Right lobe of liver (tissue), 6 donors: ENCODE measurements around the gene FRMPD4. TPM values are rescaled to one million over a fixed set of nuclear protein-coding genes. Genes with fewer than 3 reads are reported as not detected.
"Not testable (repeated sequence)": the region's sequence is repeated elsewhere in the genome, so short reads cannot be mapped to it uniquely, and the experiment has no call there.

Experiments
- ATAC-seq, 4 donors: fragments of 200-7000 bp; cut with Tn5 transposase; one replicate each; pipeline ENCODE4 v1.9.1; 2020; ENCODE audit warnings: mild to moderate bottlenecking in 4 of 4, moderate library complexity in 4 of 4
- DNase-seq, 3 donors: peaks; one replicate each; pipeline ENCODE4 v3.0.0-alpha.2; 2020
- H3K27ac ChIP-seq, 3 donors: fragments of 200-600 bp; one replicate each; pipeline ENCODE4 v1.8.0; 2022
- H3K27me3 ChIP-seq, 2 donors: fragments of 200-600 bp; one replicate each; pipeline ENCODE4 v1.8.0; 2022
- H3K36me3 ChIP-seq, 4 donors: fragments of 200-600 bp; sonication (generic) in 1 of 4; one replicate each; pipeline versions ENCODE4 v1.5.1 to v1.8.0; 2017 to 2022; ENCODE audit warnings: control low read depth in 1 of 4
- H3K4me1 ChIP-seq, 4 donors: fragments of 200-600 bp; sonication (generic) in 1 of 4; one replicate each; pipeline versions ENCODE4 v1.5.1 to v1.8.0; 2017 to 2022; ENCODE audit warnings: control low read depth in 1 of 4
- H3K4me3 ChIP-seq, 3 donors: fragments of 200-600 bp; one replicate each; pipeline ENCODE4 v1.8.0; 2022
- H3K9me3 ChIP-seq, 4 donors: fragments of 200-600 bp; sonication (generic) in 1 of 4; one replicate each; pipeline versions ENCODE4 v1.5.1 to v1.8.0; 2017 to 2022; ENCODE audit warnings: control low read depth in 1 of 4
- CTCF ChIP-seq, 4 donors: fragments of 200-600 bp in 3 of 4; fragments of 450-650 bp in 1 of 4; IDR thresholded peaks; one replicate each; pipeline versions ENCODE4 v1.5.1 to v1.8.0; 2016 to 2022; ENCODE audit warnings: antibody characterized with exemption in 4 of 4, mild to moderate bottlenecking in 2 of 4
- POLR2A ChIP-seq: fragments of 450-650 bp; IDR thresholded peaks from one replicate; pipeline ENCODE4 v1.6.1; 2017; ENCODE audit warnings: antibody characterized with exemption, mild to moderate bottlenecking
- WGBS: methylation state at CpG from one replicate; pipeline ENCODE4 v1.1.6; 2018; ENCODE audit warnings: low coverage, low lambda C conversion rate; ENCODE audit not compliant: insufficient coverage; ENCODE audit errors: missing lambda C conversion rate; 5-methylcytosine and 5-hydroxymethylcytosine counted together
- intact Hi-C, 2 donors: fragments of 100-400 bp; cut with DNase I; formaldehyde crosslinking; loops; one replicate each; pipeline versions ENCODE4 v1.11.2 to v1.14.1; 2022
- total RNA-seq, 6 experiments: library from RNA; depleted of rRNA in 2 of 6; stranded (reverse); fragments of >200 nt in 2 of 6; fragmentation: NEBNext Ultra II Directional in 3 of 6; extraction: Animal tissue kit (Norgen Biotek cat#: 25700) in 3 of 6; gene quantifications; one replicate each; pipeline versions ENCODE4 v1.1.0 to v1.2.4, GENCODE V29; 2016 to 2023
- donor health status: DM: no; HTN: yes; CAD: no.
- donor health status: DM: no; HTN: no; CAD: no.
- donor health status: DM: no; HTN: no; CAD: no.
- donor health status: DM: no; HTN: yes; CAD: no.
- donor health status: DM: no; HTN: yes; CAD: no.

FRMPD4 gene
- total RNA-seq, 6 experiments from 2014 or later: 0.05 to 0.12 (median 0.06) TPM; not detected in 3

- H3K4me3 ChIP-seq: no peak overlapping the region
- DNase-seq (no peak), ATAC-seq (peak in 1 of 4 donors; percentile 36)
- H3K4me1 ChIP-seq: no peaks in the 10 kb centered on the region
- intact Hi-C loops: no loop called here
- H3K9me3 ChIP-seq: no peaks in the 10 kb centered on the region
- no peak overlapping the region for H3K27ac ChIP-seq
- TF ChIP-seq CTCF (IDR thresholded peaks at IDR 0.05): peak in 2 of 4 donors; percentile 10 to 19
- no peak for TF ChIP-seq POLR2A
- H3K27me3 ChIP-seq: no peaks in the 10 kb centered on the region
- WGBS: 39% methylated on average over 4 of the region's 8 CpGs
- no peaks in the 10 kb centered on the region for H3K36me3 ChIP-seq
These were observed 359.7 kb downstream of the FRMPD4 start for GRCh38 chrX:12497832-12498591.

GRCh38 chrX:12505127-12505526, 366.9 kb downstream of the FRMPD4 start:
- Histone ChIP-seq H3K4me1 (no peaks in the 10 kb centered on the region), H3K36me3 (no peaks in the 10 kb centered on the region), H3K4me3 (no peak overlapping the region), H3K27me3 (no peaks in the 10 kb centered on the region), H3K9me3 (no peaks in the 10 kb centered on the region), H3K27ac (no peak overlapping the region)
- DNase-seq: no peak
- TF ChIP-seq CTCF (IDR thresholded peaks at IDR 0.05) (no peak), POLR2A (no peak)
- ATAC-seq: no peak
- intact Hi-C loops: no loop called here
- 28% methylated on average over 2 of the region's 3 CpGs for WGBS

GRCh38 chrX:12515384-12515783, 377.1 kb downstream of the FRMPD4 start:
- WGBS: 34% methylated on average over 2 of the region's 2 CpGs
- intact Hi-C loops, DNase-seq: not testable (repeated sequence)

GRCh38 chrX:12526306-12526705, 388.0 kb downstream of the FRMPD4 start:
- intact Hi-C loops: no loop called here
- Histone ChIP-seq H3K27me3 (no peaks in the 10 kb centered on the region), H3K9me3 (no peaks in the 10 kb centered on the region), H3K36me3 (no peaks in the 10 kb centered on the region), H3K4me1 (no peaks in the 10 kb centered on the region), H3K27ac (no peak overlapping the region), H3K4me3 (no peak overlapping the region)
- WGBS: 48% methylated on average over 5 of the region's 5 CpGs
- DNase-seq (no peak), ATAC-seq (no peak)
- TF ChIP-seq POLR2A (no peak), CTCF (IDR thresholded peaks at IDR 0.05) (no peak)

More at GRCh38 chrX:12515384-12515783, 377.1 kb downstream of the FRMPD4 start:
- not testable (repeated sequence) for H3K4me3 ChIP-seq, H3K27ac ChIP-seq, H3K36me3 ChIP-seq, H3K9me3 ChIP-seq, ATAC-seq, H3K27me3 ChIP-seq, H3K4me1 ChIP-seq

GRCh38 chrX:12538096-12538495, 399.8 kb downstream of the FRMPD4 start:
- ATAC-seq, DNase-seq, H3K4me3 ChIP-seq, H3K27me3 ChIP-seq, H3K27ac ChIP-seq, H3K36me3 ChIP-seq, intact Hi-C loops, H3K9me3 ChIP-seq, H3K4me1 ChIP-seq: not testable (repeated sequence)
- 28% methylated on average over 5 of the region's 11 CpGs for WGBS

- H3K4me3 ChIP-seq, ATAC-seq, H3K9me3 ChIP-seq, H3K27ac ChIP-seq, H3K27me3 ChIP-seq, intact Hi-C loops, DNase-seq, H3K36me3 ChIP-seq, H3K4me1 ChIP-seq: not testable (repeated sequence)
- 50% methylated on average over 2 of the region's 3 CpGs for WGBS
These were observed 404.0 kb downstream of the FRMPD4 start for GRCh38 chrX:12542251-12542650.
